Measurements from ENCODE around the gene EXOC2. TPM values are rescaled to one million over a fixed set of nuclear protein-coding genes. Genes with fewer than 3 reads are reported as not detected.

EXOC2 gene
- total RNA-seq, 1 donor: 18.6 TPM

Other genes with a start within 250 kb of the EXOC2 start
- gene HUS1B, start 36.0 kb downstream of the EXOC2 start, total RNA-seq: 2.2 TPM